T-cell (primary cell): ENCODE measurements around the gene GYG2. TPM values are rescaled to one million over a fixed set of nuclear protein-coding genes. Genes with fewer than 3 reads are reported as not detected.

Experiments used
- ATAC-seq, 4 experiments: fragments of 200-7000 bp in 3 of 4; fragments of 150-1000 bp in 1 of 4; cut with Tn5 transposase; replicated peaks in 1 of 4; 1 replicate in 3 of 4; 2 replicates in 1 of 4; pipeline ENCODE4 v1.10.0; 2021; ENCODE audit warnings: moderate library complexity in 3 of 4, mild to moderate bottlenecking in 2 of 4, moderate number of reproducible peaks in 1 of 4
- CTCF ChIA-PET, 2 donors: fragments of 300-600 bp; sonication (Branson Sonifier 250); formaldehyde crosslinking; loops; one replicate each; lab custom pipeline; 2022; ENCODE audit warnings: antibody characterized with exemption in 2 of 2; lab: Charles Lee
- POLR2A ChIA-PET, 2 donors: fragments of 300-600 bp; sonication (Branson Sonifier 250); formaldehyde crosslinking; loops; one replicate each; lab custom pipeline; 2022; ENCODE audit warnings: antibody characterized with exemption in 2 of 2; lab: Charles Lee
- DNase-seq, 35 experiments: peaks; one replicate each; pipeline versions ENCODE4 v3.0.0 to v3.0.0-alpha.2; 2013 to 2023
- H3K27ac ChIP-seq: one replicate; pipeline ENCODE4 v1.5.1; 2013; ENCODE audit warnings: low read length
- H3K27me3 ChIP-seq, 2 experiments: replicated peaks in 1 of 2; 1 replicate in 1 of 2; 2 replicates in 1 of 2; pipeline versions ENCODE4 v1.6.1 to v1.7.0; 2013; ENCODE audit warnings: low read length in 1 of 2, mixed read lengths in 1 of 2; ENCODE audit not compliant: control insufficient read depth in 2 of 2, insufficient read depth in 2 of 2; ENCODE audit errors: extremely low read depth in 1 of 2
- H3K36me3 ChIP-seq, 2 donors: 1 replicate in 1 of 2; 2 replicates in 1 of 2; pipeline versions ENCODE4 v1.6.1 to v1.7.0; 2013; ENCODE audit warnings: low read length in 1 of 2; ENCODE audit not compliant: control insufficient read depth in 2 of 2, insufficient read depth in 1 of 2; ENCODE audit errors: extremely low read depth in 1 of 2
- H3K4me1 ChIP-seq, 2 experiments: 1 replicate in 1 of 2; 2 replicates in 1 of 2; pipeline versions ENCODE4 v1.6.1 to v1.7.0; 2013; ENCODE audit warnings: low read length in 2 of 2, mixed read lengths in 1 of 2; ENCODE audit not compliant: insufficient read depth in 2 of 2, control insufficient read depth in 1 of 2; ENCODE audit errors: extremely low read depth in 1 of 2
- H3K4me3 ChIP-seq, 2 donors: 1 replicate in 1 of 2; 2 replicates in 1 of 2; pipeline versions ENCODE4 v1.5.1 to v1.7.0; 2013; ENCODE audit warnings: mild to moderate bottlenecking in 2 of 2, low read length in 1 of 2, moderate library complexity in 1 of 2; ENCODE audit not compliant: control insufficient read depth in 1 of 2; ENCODE audit errors: extremely low read depth in 1 of 2
- H3K9me3 ChIP-seq: 2 replicates; pipeline ENCODE4 v1.7.0; 2013
- H3K27ac Mint-ChIP-seq, 2 donors: one replicate each; pipeline ENCODE4 v1.8.0; 2020 to 2021; ENCODE audit warnings: mild to moderate bottlenecking in 2 of 2, mixed read lengths in 2 of 2
- H3K27me3 Mint-ChIP-seq, 2 donors: one replicate each; pipeline ENCODE4 v1.8.0; 2021 to 2022; ENCODE audit warnings: mixed read lengths in 2 of 2
- H3K36me3 Mint-ChIP-seq: one replicate; pipeline ENCODE4 v1.8.0; 2021; ENCODE audit warnings: mixed read lengths
- H3K4me1 Mint-ChIP-seq, 3 donors: one replicate each; pipeline ENCODE4 v1.8.0; 2020 to 2022; ENCODE audit warnings: mixed read lengths in 3 of 3, mild to moderate bottlenecking in 1 of 3
- H3K4me3 Mint-ChIP-seq, 3 donors: one replicate each; pipeline ENCODE4 v1.8.0; 2020 to 2022; ENCODE audit warnings: mild to moderate bottlenecking in 3 of 3, mixed read lengths in 3 of 3, moderate library complexity in 3 of 3
- H3K9me3 Mint-ChIP-seq, 3 donors: one replicate each; pipeline ENCODE4 v1.8.0; 2020 to 2022; ENCODE audit warnings: mixed read lengths in 3 of 3
- WGBS: methylation state at CpG from one replicate; pipeline ENCODE4 v1.1.5; 2013; ENCODE audit warnings: missing lambda C conversion rate; ENCODE audit not compliant: insufficient coverage; 5-methylcytosine and 5-hydroxymethylcytosine counted together
- total RNA-seq, 35 experiments: library from RNA in 6 of 35; stranded (reverse) in 6 of 35; fragments of 120-200 nt in 1 of 35; gene quantifications; one replicate each; pipeline versions ENCODE4 v1.2.1 to v1.2.4 and lab custom pipeline; 2013 to 2026

GYG2 gene
- total RNA-seq, 5 donors from 2014 or later (not counting 1 experiment from before 2014, with no cell fraction given): 0.23 TPM; not detected in 4

DNA sequence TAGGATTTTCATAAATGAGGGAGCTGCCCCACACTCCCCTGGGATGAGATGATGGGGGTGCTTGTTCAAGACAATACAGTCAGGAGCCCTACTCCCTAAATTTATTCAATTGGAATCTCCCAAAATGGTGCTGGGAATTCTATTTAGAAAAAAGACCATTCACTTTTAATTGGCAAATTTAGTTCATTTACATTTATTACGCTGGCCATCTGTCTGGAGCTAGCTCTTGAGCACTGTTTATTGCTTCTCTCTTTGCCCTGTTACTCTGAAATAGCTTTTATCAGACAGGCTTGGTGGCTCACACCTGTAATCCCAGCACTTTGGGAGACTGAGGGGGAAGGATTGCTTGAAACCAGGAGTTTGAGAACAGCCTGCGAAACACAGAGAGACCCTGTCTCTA lies 102.4 kb downstream of the GYG2 start:
- ATAC-seq (no peak), DNase-seq (no peak)
- Mint-ChIP-seq H3K36me3 (no peaks in the 10 kb centered on the region), H3K4me1 (peaks cover 0 to 4% (median 4%) of the 10 kb centered on the region in 3 donors), H3K27ac (no peak overlapping the region), H3K9me3 (no peaks in the 10 kb centered on the region), H3K27me3 (peaks cover 6 to 12% of the 10 kb centered on the region in 2 donors), H3K4me3 (no peak overlapping the region)
- H3K27me3 ChIP-seq: peaks cover 0 to 5% of the 10 kb centered on the region in 2 experiments
- H3K27ac ChIP-seq: no peak overlapping the region
- H3K9me3 ChIP-seq: no peaks in the 10 kb centered on the region
- H3K4me3 ChIP-seq: no peak overlapping the region
- no peaks in the 10 kb centered on the region for H3K36me3 ChIP-seq
- CTCF ChIA-PET: interaction anchor here in 1 of 2 donors (0.6 kb wide), 1 partner anchor 1010 kb away, joined by 3 read pairs; no protein-coding TSS in a partner anchor
- peaks cover 0 to 4% of the 10 kb centered on the region in 2 experiments for H3K4me1 ChIP-seq
- POLR2A ChIA-PET: no interaction called here
- WGBS: no CpG with 5 or more reads among the region's 2 CpGs

DNA sequence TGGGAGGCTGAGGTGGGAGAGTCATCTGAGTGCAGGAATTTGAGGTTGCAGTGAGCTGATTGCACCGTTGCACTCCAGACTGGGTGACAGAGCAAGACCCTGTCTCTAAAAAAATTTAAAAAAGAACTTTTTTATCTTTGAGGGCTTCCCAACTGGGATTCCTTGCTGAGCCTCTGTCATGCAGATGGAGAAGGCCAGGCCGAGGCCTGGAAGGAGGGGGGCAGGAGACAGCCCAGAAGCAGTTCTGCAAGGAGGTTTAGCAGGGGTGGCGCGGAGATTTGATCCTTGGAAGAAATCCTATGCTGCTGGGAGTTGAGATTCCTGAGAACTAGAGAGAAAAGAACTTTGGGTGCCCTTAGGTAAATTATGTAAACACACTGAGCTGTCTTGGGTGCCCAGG lies 102.9 kb downstream of the GYG2 start:
- no peaks in the 10 kb centered on the region for H3K9me3 ChIP-seq
- H3K36me3 ChIP-seq: no peaks in the 10 kb centered on the region
- no peak for DNase-seq
- H3K36me3 Mint-ChIP-seq: no peaks in the 10 kb centered on the region
- peaks cover 0 to 4% of the 10 kb centered on the region in 2 experiments for H3K4me1 ChIP-seq
- H3K4me1 Mint-ChIP-seq: peaks cover 0 to 4% (median 4%) of the 10 kb centered on the region in 3 donors
- 67% methylated on average over 1 of the region's 4 CpGs for WGBS
- H3K27me3 ChIP-seq: peaks cover 0 to 5% of the 10 kb centered on the region in 2 experiments
- CTCF ChIA-PET: interaction anchor here in 1 of 2 donors (0.6 kb wide), 1 partner anchor 1009 kb away, joined by 3 read pairs; no protein-coding TSS in a partner anchor
- ATAC-seq: no peak
- H3K27ac ChIP-seq: no peak overlapping the region
- H3K27me3 Mint-ChIP-seq: peaks cover 6 to 12% of the 10 kb centered on the region in 2 donors
- POLR2A ChIA-PET: no interaction called here
- H3K9me3 Mint-ChIP-seq: no peaks in the 10 kb centered on the region
- H3K4me3 ChIP-seq: no peak overlapping the region
- H3K27ac Mint-ChIP-seq: no peak overlapping the region
- H3K4me3 Mint-ChIP-seq: no peak overlapping the region

Other genes starting within 250 kb of the GYG2 start
- gene CD99, start 137.6 kb upstream of the GYG2 start, total RNA-seq: 100 to 1,000 TPM; 141 to 294 (median 207) TPM
- gene XG, start 76.9 kb upstream of the GYG2 start, total RNA-seq: 1 to 10 TPM in 1 of 5 donors, under 1 TPM in 1, not detected in 3; 0.13 to 1.5 TPM
- 1 to 10 TPM; 1.4 to 4.7 (median 3.1) TPM for gene ARSD, start 100.4 kb downstream of the GYG2 start, total RNA-seq
- not detected for gene ARSH, start 177.6 kb downstream of the GYG2 start, total RNA-seq
- gene ARSF, start 212.5 kb downstream of the GYG2 start, total RNA-seq: not detected